Measurements from ENCODE around the gene EZR.

DNA sequence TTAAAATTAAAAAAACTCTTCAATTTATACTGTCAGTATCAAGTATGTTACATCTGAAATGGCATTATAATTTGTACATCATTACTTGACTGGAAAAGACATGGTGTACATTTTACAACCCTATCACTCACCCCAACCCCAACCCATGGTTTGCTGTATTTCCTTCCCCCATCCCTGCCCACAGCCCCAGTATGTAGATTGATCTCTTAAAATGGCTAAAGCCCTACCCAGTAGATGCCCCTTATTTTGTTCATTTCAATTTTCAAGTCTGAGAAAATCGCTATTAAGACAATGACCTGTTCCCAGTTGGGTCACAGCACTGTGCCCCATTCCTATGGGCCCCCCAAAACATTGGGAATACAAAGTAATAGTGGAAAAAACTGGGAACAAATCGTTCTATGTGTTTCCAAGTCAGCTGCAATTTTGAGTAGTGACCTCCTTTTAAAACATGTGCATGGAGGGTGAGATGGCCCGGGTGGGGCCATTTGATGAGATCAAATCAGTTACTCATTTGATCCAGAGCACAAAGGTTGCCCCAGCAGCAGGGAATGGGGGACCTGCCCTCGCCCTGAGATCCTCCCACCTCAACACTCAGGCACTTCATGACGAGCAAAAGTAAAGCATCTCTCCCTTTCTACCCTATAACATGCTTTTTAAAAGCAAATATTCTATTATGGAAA lies 13.3 kb downstream of the EZR start:
- no peak for TF ChIP-seq POLR2A (IDR thresholded peaks at IDR 0.05)
- TF ChIP-seq, protein P1, sequence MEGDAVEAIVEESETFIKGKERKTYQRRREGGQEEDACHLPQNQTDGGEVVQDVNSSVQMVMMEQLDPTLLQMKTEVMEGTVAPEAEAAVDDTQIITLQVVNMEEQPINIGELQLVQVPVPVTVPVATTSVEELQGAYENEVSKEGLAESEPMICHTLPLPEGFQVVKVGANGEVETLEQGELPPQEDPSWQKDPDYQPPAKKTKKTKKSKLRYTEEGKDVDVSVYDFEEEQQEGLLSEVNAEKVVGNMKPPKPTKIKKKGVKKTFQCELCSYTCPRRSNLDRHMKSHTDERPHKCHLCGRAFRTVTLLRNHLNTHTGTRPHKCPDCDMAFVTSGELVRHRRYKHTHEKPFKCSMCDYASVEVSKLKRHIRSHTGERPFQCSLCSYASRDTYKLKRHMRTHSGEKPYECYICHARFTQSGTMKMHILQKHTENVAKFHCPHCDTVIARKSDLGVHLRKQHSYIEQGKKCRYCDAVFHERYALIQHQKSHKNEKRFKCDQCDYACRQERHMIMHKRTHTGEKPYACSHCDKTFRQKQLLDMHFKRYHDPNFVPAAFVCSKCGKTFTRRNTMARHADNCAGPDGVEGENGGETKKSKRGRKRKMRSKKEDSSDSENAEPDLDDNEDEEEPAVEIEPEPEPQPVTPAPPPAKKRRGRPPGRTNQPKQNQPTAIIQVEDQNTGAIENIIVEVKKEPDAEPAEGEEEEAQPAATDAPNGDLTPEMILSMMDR (IDR thresholded peaks at IDR 0.05), result no peak
